ENCODE measurements around the gene ENHO. TPM values are rescaled to one million over a fixed set of nuclear protein-coding genes. Genes with fewer than 3 reads are reported as not detected.
A peak's percentile ranks its signal among the peaks of the same experiment; 100 is the strongest.

ENHO gene
- polyA plus RNA-seq, 1 donor (not counting 4 experiments of a cell fraction or from before 2014, with no cell fraction given), result not detected

- TF ChIP-seq, protein P1, sequence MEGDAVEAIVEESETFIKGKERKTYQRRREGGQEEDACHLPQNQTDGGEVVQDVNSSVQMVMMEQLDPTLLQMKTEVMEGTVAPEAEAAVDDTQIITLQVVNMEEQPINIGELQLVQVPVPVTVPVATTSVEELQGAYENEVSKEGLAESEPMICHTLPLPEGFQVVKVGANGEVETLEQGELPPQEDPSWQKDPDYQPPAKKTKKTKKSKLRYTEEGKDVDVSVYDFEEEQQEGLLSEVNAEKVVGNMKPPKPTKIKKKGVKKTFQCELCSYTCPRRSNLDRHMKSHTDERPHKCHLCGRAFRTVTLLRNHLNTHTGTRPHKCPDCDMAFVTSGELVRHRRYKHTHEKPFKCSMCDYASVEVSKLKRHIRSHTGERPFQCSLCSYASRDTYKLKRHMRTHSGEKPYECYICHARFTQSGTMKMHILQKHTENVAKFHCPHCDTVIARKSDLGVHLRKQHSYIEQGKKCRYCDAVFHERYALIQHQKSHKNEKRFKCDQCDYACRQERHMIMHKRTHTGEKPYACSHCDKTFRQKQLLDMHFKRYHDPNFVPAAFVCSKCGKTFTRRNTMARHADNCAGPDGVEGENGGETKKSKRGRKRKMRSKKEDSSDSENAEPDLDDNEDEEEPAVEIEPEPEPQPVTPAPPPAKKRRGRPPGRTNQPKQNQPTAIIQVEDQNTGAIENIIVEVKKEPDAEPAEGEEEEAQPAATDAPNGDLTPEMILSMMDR (optimal IDR thresholded peaks at IDR 0.05 in 1 of 3, IDR thresholded peaks at IDR 0.05 in 1 of 3, conservative IDR thresholded peaks at IDR 0.05 in 1 of 3; ENCODE audit: extremely low read depth in 1 of 3, insufficient read depth in 2 of 3, low read length in 3 of 3), result no peak
- TF ChIP-seq EZH2 (IDR thresholded peaks at IDR 0.05; ENCODE audit: low read length), result no peak
- FAIRE-seq (peak; percentile 60), DNase-seq (ENCODE audit: low read depth, low spot score) (peak; percentile 15)
- H3K4me2 ChIP-seq (ENCODE audit: control insufficient read depth, extremely low read depth, insufficient read depth, low read depth, low read length), result no peak overlapping the region
- H4K20me1 ChIP-seq (ENCODE audit: control insufficient read depth, extremely low read depth, insufficient read depth, low read length), result peaks cover 5% of the 10 kb centered on the region
- H3K36me3 ChIP-seq (ENCODE audit: control insufficient read depth in 2 of 2, extremely low read depth in 1 of 2, insufficient read depth in 2 of 2, low read length in 2 of 2), result no peaks in the 10 kb centered on the region
- dilution Hi-C loops (cut with MboI; ENCODE audit: extremely low pct_ligation_motif_present, low sequenced_read_pairs), result no loop called here
- peaks cover 8% of the 10 kb centered on the region for H3K27me3 ChIP-seq (ENCODE audit: control insufficient read depth, extremely low read depth, insufficient read depth, low read length)
- no peak overlapping the region for H3K27ac ChIP-seq (ENCODE audit: control insufficient read depth, insufficient read depth, low read length)
- no peak overlapping the region for H3K4me3 ChIP-seq (ENCODE audit: control insufficient read depth in 2 of 3, extremely low read depth in 1 of 3, insufficient read depth in 2 of 3, low read depth in 1 of 3, low read length in 3 of 3)
- H3K9me3 ChIP-seq (ENCODE audit: control insufficient read depth, low read depth, low read length), result no peaks in the 10 kb centered on the region
- H3K79me2 ChIP-seq (ENCODE audit: control insufficient read depth, insufficient read depth, low read length), result no peaks in the 10 kb centered on the region
- no peak overlapping the region for H2AFZ ChIP-seq (ENCODE audit: control insufficient read depth, low read length)
- H3K9me1 ChIP-seq (ENCODE audit: control insufficient read depth, extremely low read depth, insufficient read depth, low read length), result no peaks in the 10 kb centered on the region
- no peak overlapping the region for H3K9ac ChIP-seq (ENCODE audit: control insufficient read depth, extremely low read depth, insufficient read depth, low read length)
- peaks cover 11% of the 10 kb centered on the region for H3K4me1 ChIP-seq (ENCODE audit: control insufficient read depth, extremely low read depth, insufficient read depth, low read length)
These were observed 28.7 kb downstream of the ENHO start for GRCh38 chr9:34493972-34494535.

- H3K4me1 ChIP-seq (ENCODE audit: control insufficient read depth, extremely low read depth, insufficient read depth, low read length), result peaks cover 5% of the 10 kb centered on the region
- H3K9me3 ChIP-seq (ENCODE audit: control insufficient read depth, low read depth, low read length), result no peaks in the 10 kb centered on the region
- H3K9ac ChIP-seq (ENCODE audit: control insufficient read depth, extremely low read depth, insufficient read depth, low read length), result no peak overlapping the region
- dilution Hi-C loops (cut with MboI; ENCODE audit: extremely low pct_ligation_motif_present, low sequenced_read_pairs), result no loop called here
- FAIRE-seq, result no peak
- H3K9me1 ChIP-seq (ENCODE audit: control insufficient read depth, extremely low read depth, insufficient read depth, low read length), result no peaks in the 10 kb centered on the region
- H3K4me3 ChIP-seq (ENCODE audit: control insufficient read depth in 2 of 3, extremely low read depth in 1 of 3, insufficient read depth in 2 of 3, low read depth in 1 of 3, low read length in 3 of 3), result no peak overlapping the region
- H2AFZ ChIP-seq (ENCODE audit: control insufficient read depth, low read length), result no peak overlapping the region
- DNase-seq (ENCODE audit: low read depth, low spot score), result no peak
- no peaks in the 10 kb centered on the region for H3K79me2 ChIP-seq (ENCODE audit: control insufficient read depth, insufficient read depth, low read length)
- H3K27ac ChIP-seq (ENCODE audit: control insufficient read depth, insufficient read depth, low read length), result no peak overlapping the region
- TF ChIP-seq, protein P1 (optimal IDR thresholded peaks at IDR 0.05 in 1 of 3, IDR thresholded peaks at IDR 0.05 in 1 of 3, conservative IDR thresholded peaks at IDR 0.05 in 1 of 3; ENCODE audit: extremely low read depth in 1 of 3, insufficient read depth in 2 of 3, low read length in 3 of 3), result peak in 1 of 3 experiments; percentile 31
- TF ChIP-seq EZH2 (IDR thresholded peaks at IDR 0.05; ENCODE audit: low read length), result no peak
- no peaks in the 10 kb centered on the region for H3K36me3 ChIP-seq (ENCODE audit: control insufficient read depth in 2 of 2, extremely low read depth in 1 of 2, insufficient read depth in 2 of 2, low read length in 2 of 2)
- H4K20me1 ChIP-seq (ENCODE audit: control insufficient read depth, extremely low read depth, insufficient read depth, low read length), result peaks cover 5% of the 10 kb centered on the region
- H3K4me2 ChIP-seq (ENCODE audit: control insufficient read depth, extremely low read depth, insufficient read depth, low read depth, low read length), result no peak overlapping the region
- H3K27me3 ChIP-seq (ENCODE audit: control insufficient read depth, extremely low read depth, insufficient read depth, low read length), result peaks cover 18% of the 10 kb centered on the region
These were observed 30.7 kb downstream of the ENHO start for GRCh38 chr9:34492051-34492450.

Data from keratinocyte (primary cell).